GM12878 (cell line): Measurements from ENCODE around the gene ST3GAL5.

Experiments used
- CTCF ChIP-seq, 3 experiments: IDR thresholded peaks in 2 of 3; conservative IDR thresholded peaks in 1 of 3; 2 replicates each; pipeline ENCODE4 v1.5.1; 2011; ENCODE audit warnings: low read depth in 3 of 3, low read length in 3 of 3, mild to moderate bottlenecking in 3 of 3, control low read depth in 2 of 3, moderate library complexity in 2 of 3, inconsistent platforms in 1 of 3, mixed read lengths in 1 of 3; ENCODE audit not compliant: control insufficient read depth in 2 of 3, insufficient read depth in 1 of 3; ENCODE audit errors: extremely low read depth in 1 of 3
- ELK1 ChIP-seq: IDR thresholded peaks from 2 replicates; pipeline ENCODE4 v1.6.1; 2012; ENCODE audit warnings: low read depth, low read length, improper control_type of control experiment
- ESRRA ChIP-seq: IDR thresholded peaks from 2 replicates; pipeline ENCODE4 v1.6.1; 2012; ENCODE audit warnings: mild to moderate bottlenecking, low read length, improper control_type of control experiment
- GABPA ChIP-seq: IDR thresholded peaks from 2 replicates; pipeline ENCODE4 v1.6.1; 2014; ENCODE audit warnings: antibody characterized with exemption, low read depth, mild to moderate bottlenecking, inconsistent platforms
- HDAC2 ChIP-seq: fragments of 200-600 bp; sonication (generic); IDR thresholded peaks from 2 replicates; pipeline ENCODE4 v1.6.1; 2017
- KDM1A ChIP-seq: fragments of 200-600 bp; sonication (generic); IDR thresholded peaks from 2 replicates; pipeline ENCODE4 v1.6.1; 2016; ENCODE audit warnings: borderline replicate concordance
- MLLT1 ChIP-seq: fragments of 450-650 bp; IDR thresholded peaks from 2 replicates; pipeline ENCODE4 v1.6.1; 2016; ENCODE audit warnings: mild to moderate bottlenecking
- NFXL1 ChIP-seq: fragments of 450-650 bp; IDR thresholded peaks from 2 replicates; pipeline ENCODE4 v1.6.1; 2017; ENCODE audit warnings: antibody characterized with exemption, mild to moderate bottlenecking, borderline replicate concordance
- PAX5 ChIP-seq: IDR thresholded peaks from 2 replicates; pipeline ENCODE4 v1.6.1; 2011; ENCODE audit warnings: low read depth, low read length, borderline replicate concordance
- POLR2A ChIP-seq: IDR thresholded peaks from 2 replicates; pipeline ENCODE4 v1.6.1; 2011; ENCODE audit warnings: low read depth, mild to moderate bottlenecking, low read length
- SUZ12 ChIP-seq: fragments of 200-600 bp; sonication (generic); IDR thresholded peaks from one replicate; pipeline ENCODE4 v1.6.1; 2018; ENCODE audit warnings: antibody characterized with exemption, mild to moderate bottlenecking; ENCODE audit not compliant: unreplicated experiment
- TAF1 ChIP-seq: IDR thresholded peaks from 2 replicates; pipeline ENCODE4 v1.6.1; 2011; ENCODE audit warnings: mild to moderate bottlenecking, low read depth, low read length, borderline replicate concordance
- ZBTB11 ChIP-seq: fragments of 450-650 bp; formaldehyde crosslinking; IDR thresholded peaks from 2 replicates; pipeline ENCODE4 v1.5.0; 2022; ENCODE audit warnings: mild to moderate bottlenecking, missing genetic modification characterization

DNA sequence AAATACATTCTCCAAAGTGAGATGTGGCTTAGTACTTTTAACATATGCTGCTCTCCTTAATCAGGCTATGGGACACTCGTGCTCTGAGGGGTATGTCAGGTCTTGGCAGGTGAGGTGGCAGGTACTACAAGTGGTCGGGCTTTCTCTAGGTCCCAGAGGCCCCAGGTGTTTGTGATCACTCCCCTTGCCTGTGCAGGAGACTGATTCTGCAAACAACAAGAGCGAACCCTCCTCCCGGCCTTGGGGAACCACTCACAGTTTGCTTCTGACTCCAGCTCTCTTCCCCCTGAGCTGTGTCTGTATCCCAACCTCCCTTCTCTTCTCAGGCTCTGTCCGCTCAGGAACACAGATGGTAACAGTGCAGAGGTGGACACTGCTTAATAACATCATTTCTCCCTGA lies 86.9 kb downstream of the ST3GAL5 start:
- TF ChIP-seq ELK1: no peak
- TF ChIP-seq MLLT1: no peak
- TF ChIP-seq CTCF (IDR thresholded peaks at IDR 0.05 in 2 of 3, conservative IDR thresholded peaks at IDR 0.05 in 1 of 3; ENCODE audit: control insufficient read depth in 2 of 3, extremely low read depth in 1 of 3, insufficient read depth in 1 of 3, low read depth in 3 of 3, low read length in 3 of 3): no peak
- TF ChIP-seq SUZ12: no peak
- no peak for TF ChIP-seq PAX5
- no peak for TF ChIP-seq GABPA
- TF ChIP-seq ZBTB11 (CRISPR knock-in tag): no peak
- TF ChIP-seq TAF1: no peak
- no peak for TF ChIP-seq KDM1A
- no peak for TF ChIP-seq HDAC2
- TF ChIP-seq ESRRA: no peak
- no peak for TF ChIP-seq POLR2A
- TF ChIP-seq NFXL1: no peak
